WERI-Rb-1 (cell line): ENCODE measurements around the gene SOX6.

Experiments used
- DNase-seq: peaks from one replicate; pipeline ENCODE4 v3.0.0-alpha.2; 2020
- H3K27ac ChIP-seq: fragments of 250-450 bp; sonication (Bioruptor Pico); 2 replicates; pipeline ENCODE4 v1.5.1; 2020; ENCODE audit warnings: mild to moderate bottlenecking, moderate library complexity
- H3K27me3 ChIP-seq: fragments of 250-450 bp; sonication (Bioruptor Pico); 2 replicates; pipeline ENCODE4 v1.5.1; 2021; ENCODE audit warnings: mild to moderate bottlenecking, low read depth, moderate library complexity; ENCODE audit not compliant: insufficient read depth, severe bottlenecking
- H3K36me3 ChIP-seq: fragments of 250-450 bp; sonication (Bioruptor Pico); 2 replicates; pipeline ENCODE4 v1.5.1; 2020; ENCODE audit warnings: mild to moderate bottlenecking, moderate library complexity
- H3K4me3 ChIP-seq: 2 replicates; pipeline ENCODE4 v1.5.1; 2011; ENCODE audit warnings: low read depth, mild to moderate bottlenecking, control low read depth, low read length
- H3K9me3 ChIP-seq: fragments of 250-450 bp; sonication (Bioruptor Pico); 2 replicates; pipeline ENCODE4 v1.5.1; 2021; ENCODE audit warnings: mild to moderate bottlenecking, moderate library complexity; ENCODE audit not compliant: severe bottlenecking
- TF ChIP-seq, protein P1 (sequence below): IDR thresholded peaks from 2 replicates; pipeline ENCODE4 v1.5.1; 2011; ENCODE audit warnings: low read depth, mild to moderate bottlenecking, control low read depth, inconsistent platforms, low read length

SOX6 gene

DNA sequence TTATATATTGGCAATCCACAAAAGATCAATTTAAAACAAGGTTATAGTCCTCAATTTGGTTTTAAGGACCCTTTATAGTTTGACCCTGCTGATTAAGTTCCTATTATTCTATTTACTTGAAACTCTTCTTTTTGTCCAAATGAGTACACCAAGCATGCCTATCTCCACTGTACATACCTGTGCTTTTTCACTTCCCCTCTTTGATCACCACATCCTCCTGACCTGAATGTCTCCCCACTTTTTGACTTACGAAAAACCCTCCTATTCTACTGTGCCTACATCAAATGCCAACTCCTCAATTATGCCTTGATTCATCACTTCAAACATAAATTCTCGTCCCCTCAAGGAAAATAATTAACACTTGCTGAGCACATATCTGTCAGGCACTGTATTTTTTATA is 113.5 kb downstream of the SOX6 start:
- H3K9me3 ChIP-seq = no peaks in the 10 kb centered on the region
- no peak overlapping the region for H3K27ac ChIP-seq
- TF ChIP-seq, protein P1, sequence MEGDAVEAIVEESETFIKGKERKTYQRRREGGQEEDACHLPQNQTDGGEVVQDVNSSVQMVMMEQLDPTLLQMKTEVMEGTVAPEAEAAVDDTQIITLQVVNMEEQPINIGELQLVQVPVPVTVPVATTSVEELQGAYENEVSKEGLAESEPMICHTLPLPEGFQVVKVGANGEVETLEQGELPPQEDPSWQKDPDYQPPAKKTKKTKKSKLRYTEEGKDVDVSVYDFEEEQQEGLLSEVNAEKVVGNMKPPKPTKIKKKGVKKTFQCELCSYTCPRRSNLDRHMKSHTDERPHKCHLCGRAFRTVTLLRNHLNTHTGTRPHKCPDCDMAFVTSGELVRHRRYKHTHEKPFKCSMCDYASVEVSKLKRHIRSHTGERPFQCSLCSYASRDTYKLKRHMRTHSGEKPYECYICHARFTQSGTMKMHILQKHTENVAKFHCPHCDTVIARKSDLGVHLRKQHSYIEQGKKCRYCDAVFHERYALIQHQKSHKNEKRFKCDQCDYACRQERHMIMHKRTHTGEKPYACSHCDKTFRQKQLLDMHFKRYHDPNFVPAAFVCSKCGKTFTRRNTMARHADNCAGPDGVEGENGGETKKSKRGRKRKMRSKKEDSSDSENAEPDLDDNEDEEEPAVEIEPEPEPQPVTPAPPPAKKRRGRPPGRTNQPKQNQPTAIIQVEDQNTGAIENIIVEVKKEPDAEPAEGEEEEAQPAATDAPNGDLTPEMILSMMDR = no peak
- no peaks in the 10 kb centered on the region for H3K36me3 ChIP-seq
- no peak overlapping the region for H3K4me3 ChIP-seq
- DNase-seq = no peak
- H3K27me3 ChIP-seq = no peaks in the 10 kb centered on the region

DNA sequence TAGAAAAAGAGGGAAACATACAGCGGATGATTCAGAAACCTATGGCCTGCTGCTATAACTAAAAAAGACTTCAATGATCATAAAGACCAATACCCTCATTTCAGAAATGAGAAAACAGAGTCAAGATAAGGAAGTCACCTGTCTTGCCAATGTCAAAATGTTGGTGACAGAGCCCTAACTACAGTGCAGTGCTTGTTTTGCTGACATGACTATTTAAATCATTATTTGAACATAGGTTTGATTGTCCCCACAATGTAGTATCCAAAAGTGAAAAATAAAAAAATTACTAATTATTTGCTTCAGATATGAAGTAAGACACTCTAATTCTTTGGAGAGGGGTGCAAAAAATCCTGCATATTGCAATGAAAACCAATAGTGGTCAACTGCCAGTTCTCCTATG is 115.7 kb downstream of the SOX6 start:
- H3K9me3 ChIP-seq = no peaks in the 10 kb centered on the region
- H3K27me3 ChIP-seq = no peaks in the 10 kb centered on the region
- no peak overlapping the region for H3K27ac ChIP-seq
- DNase-seq = no peak
- H3K36me3 ChIP-seq = no peaks in the 10 kb centered on the region
- H3K4me3 ChIP-seq = no peak overlapping the region
- TF ChIP-seq, protein P1 = no peak

DNA sequence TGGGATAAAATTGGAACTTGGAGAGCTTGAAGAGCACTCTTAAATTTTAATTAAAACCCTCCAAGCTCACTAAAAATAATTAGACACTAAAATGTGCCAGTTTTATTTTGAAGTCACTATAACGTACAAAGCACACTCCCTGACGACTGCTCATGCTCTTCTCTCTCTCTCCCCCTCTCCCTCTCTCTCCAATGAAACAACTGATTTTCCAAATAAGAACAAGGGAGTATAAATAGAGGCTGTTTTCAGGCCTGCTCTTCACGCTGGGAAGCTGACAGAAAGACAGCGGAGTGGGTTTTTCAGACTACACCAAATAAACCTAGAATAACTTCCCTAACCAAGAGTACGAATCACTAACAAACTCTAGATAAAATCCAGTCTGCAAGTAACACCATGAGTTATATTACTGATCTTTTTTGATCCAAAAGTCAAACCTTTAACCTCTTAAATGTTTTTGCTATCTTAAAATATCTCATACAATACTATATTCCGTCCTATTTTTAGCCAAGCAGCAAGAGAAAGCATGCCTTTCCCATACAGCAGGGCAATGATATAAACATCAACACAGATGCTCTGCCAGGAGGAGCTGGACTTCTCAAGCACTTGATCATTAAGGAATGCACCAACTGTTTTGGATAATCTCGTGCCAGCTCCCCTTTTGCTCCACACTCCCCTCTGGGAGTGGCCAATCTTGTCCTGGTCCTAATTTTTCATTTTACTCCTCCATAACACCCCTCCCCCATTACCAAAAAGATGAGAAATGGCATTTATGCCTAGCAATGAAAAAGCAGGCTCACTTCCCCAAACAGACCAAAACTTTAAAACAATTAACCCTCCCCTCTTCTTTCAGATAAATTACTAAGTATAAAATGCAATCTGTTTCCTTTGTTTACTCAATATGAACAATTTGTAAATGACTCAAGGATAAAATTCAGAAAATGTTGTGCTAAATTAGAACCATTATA is 116.9 kb downstream of the SOX6 start:
- DNase-seq = no peak
- H3K27me3 ChIP-seq = no peaks in the 10 kb centered on the region
- no peaks in the 10 kb centered on the region for H3K9me3 ChIP-seq
- no peaks in the 10 kb centered on the region for H3K36me3 ChIP-seq
- no peak overlapping the region for H3K4me3 ChIP-seq
- TF ChIP-seq, protein P1 = no peak
- no peak overlapping the region for H3K27ac ChIP-seq

DNA sequence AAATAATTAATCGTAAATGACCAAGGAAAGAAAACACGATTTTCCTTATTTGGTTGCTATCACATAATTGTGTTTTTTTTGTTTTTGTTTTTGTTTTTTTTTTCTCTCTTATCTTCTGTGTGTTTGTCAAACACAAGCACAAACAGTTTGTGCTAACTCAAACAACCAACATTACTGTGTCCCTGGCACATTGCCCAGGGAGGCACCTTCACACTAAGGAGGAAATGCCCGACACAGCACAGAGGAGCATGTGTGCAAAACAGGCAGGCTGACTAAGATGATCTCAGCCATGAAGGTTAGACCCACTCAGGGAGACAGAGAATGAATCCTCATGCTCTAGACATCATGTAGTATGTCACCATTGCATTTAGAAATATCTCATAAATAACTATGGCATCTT is 130.1 kb downstream of the SOX6 start:
- DNase-seq = no peak
- Histone ChIP-seq H3K9me3 (no peaks in the 10 kb centered on the region), H3K36me3 (no peaks in the 10 kb centered on the region), H3K27ac (no peak overlapping the region), H3K4me3 (no peak overlapping the region), H3K27me3 (no peaks in the 10 kb centered on the region)
- TF ChIP-seq, protein P1 = no peak

DNA sequence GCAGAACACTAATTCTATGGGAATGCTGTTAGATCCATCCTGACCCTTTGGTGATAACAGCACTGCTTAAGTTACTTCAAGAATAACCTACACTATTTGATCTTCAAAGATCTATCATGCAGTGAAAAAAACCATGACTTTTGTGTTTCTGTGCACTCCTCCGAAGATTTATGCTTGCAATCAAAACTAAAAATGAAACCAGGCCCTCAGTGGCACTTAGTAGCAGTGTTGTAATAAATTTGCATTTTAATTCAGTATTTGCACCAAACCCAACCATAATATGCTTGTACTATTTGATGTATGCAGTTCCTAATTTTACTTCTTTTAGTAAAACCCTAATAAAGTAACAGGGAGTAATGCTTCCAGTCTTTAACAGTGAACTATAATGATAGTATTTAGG is 130.7 kb downstream of the SOX6 start:
- no peaks in the 10 kb centered on the region for H3K36me3 ChIP-seq
- no peak overlapping the region for H3K27ac ChIP-seq
- TF ChIP-seq, protein P1 = no peak
- no peaks in the 10 kb centered on the region for H3K9me3 ChIP-seq
- no peak for DNase-seq
- no peaks in the 10 kb centered on the region for H3K27me3 ChIP-seq
- H3K4me3 ChIP-seq = no peak overlapping the region
